Measurements from ENCODE around the gene NCK2. TPM values are rescaled to one million over a fixed set of nuclear protein-coding genes. Genes with fewer than 3 reads are reported as not detected.

NCK2 gene
- total RNA-seq, 1 experiment from 2014 or later = 21.6 TPM

GRCh38 chr2:105776560-105776928 lies 31.8 kb downstream of the NCK2 start:
- no peak for DNase-seq (ENCODE audit: low spot score)
- no TSS peak for BruUV-seq (replicated peaks)
- ChIA-PET CTCF (no interaction called here), POLR2A (ENCODE audit: low non-redundant PET) (no interaction called here)
- no peaks in the 10 kb centered on the region for H3K27me3 ChIP-seq (replicated peaks; ENCODE audit: insufficient read depth, low read depth, low read length, poor library complexity)
- TF ChIP-seq EZH2 (IDR thresholded peaks at IDR 0.05; ENCODE audit: borderline replicate concordance, low read depth, low read length, poor library complexity, severe bottlenecking) (no peak), CTCF (conservative IDR thresholded peaks at IDR 0.05; ENCODE audit: low read depth, low read length) (no peak)
- no peak overlapping the region for H3K4me3 ChIP-seq (ENCODE audit: low read depth, low read length, poor library complexity, severe bottlenecking)
- no peaks in the 10 kb centered on the region for H3K9me3 ChIP-seq (ENCODE audit: low read depth, low read length, poor library complexity, severe bottlenecking)
- no peaks in the 10 kb centered on the region for H3K4me1 ChIP-seq (ENCODE audit: insufficient read depth, low read length, poor library complexity, severe bottlenecking)
- H3K27ac ChIP-seq (ENCODE audit: low read depth, low read length, poor library complexity, severe bottlenecking) = no peak overlapping the region
- intact Hi-C loops (cut with micrococcal nuclease; ENCODE audit: unreplicated experiment) = no loop called here
- H3K36me3 ChIP-seq (ENCODE audit: insufficient read depth, low read length, poor library complexity, severe bottlenecking) = no peaks in the 10 kb centered on the region

GRCh38 chr2:105777031-105777482 lies 32.3 kb downstream of the NCK2 start:
- Histone ChIP-seq H3K4me1 (ENCODE audit: insufficient read depth, low read length, poor library complexity, severe bottlenecking) (no peaks in the 10 kb centered on the region), H3K4me3 (ENCODE audit: low read depth, low read length, poor library complexity, severe bottlenecking) (no peak overlapping the region), H3K36me3 (ENCODE audit: insufficient read depth, low read length, poor library complexity, severe bottlenecking) (no peaks in the 10 kb centered on the region), H3K27ac (ENCODE audit: low read depth, low read length, poor library complexity, severe bottlenecking) (no peak overlapping the region), H3K9me3 (ENCODE audit: low read depth, low read length, poor library complexity, severe bottlenecking) (no peaks in the 10 kb centered on the region), H3K27me3 (replicated peaks; ENCODE audit: insufficient read depth, low read depth, low read length, poor library complexity) (no peaks in the 10 kb centered on the region)
- POLR2A ChIA-PET (ENCODE audit: low non-redundant PET) = no interaction called here
- intact Hi-C loops (cut with micrococcal nuclease; ENCODE audit: unreplicated experiment) = no loop called here
- no TSS peak for BruUV-seq (replicated peaks)
- CTCF ChIA-PET = no interaction called here
- no peak for DNase-seq (ENCODE audit: low spot score)
- TF ChIP-seq CTCF (conservative IDR thresholded peaks at IDR 0.05; ENCODE audit: low read depth, low read length) = no peak
- TF ChIP-seq EZH2 (IDR thresholded peaks at IDR 0.05; ENCODE audit: borderline replicate concordance, low read depth, low read length, poor library complexity, severe bottlenecking) = no peak

GRCh38 chr2:105777506-105778055 lies 32.9 kb downstream of the NCK2 start:
- H3K4me1 ChIP-seq (ENCODE audit: insufficient read depth, low read length, poor library complexity, severe bottlenecking) = no peaks in the 10 kb centered on the region
- TF ChIP-seq CTCF (conservative IDR thresholded peaks at IDR 0.05; ENCODE audit: low read depth, low read length) = no peak
- TF ChIP-seq EZH2 (IDR thresholded peaks at IDR 0.05; ENCODE audit: borderline replicate concordance, low read depth, low read length, poor library complexity, severe bottlenecking) = no peak
- no peak overlapping the region for H3K4me3 ChIP-seq (ENCODE audit: low read depth, low read length, poor library complexity, severe bottlenecking)
- POLR2A ChIA-PET (ENCODE audit: low non-redundant PET) = no interaction called here
- CTCF ChIA-PET = no interaction called here
- intact Hi-C loops (cut with micrococcal nuclease; ENCODE audit: unreplicated experiment) = no loop called here
- H3K27me3 ChIP-seq (replicated peaks; ENCODE audit: insufficient read depth, low read depth, low read length, poor library complexity) = no peaks in the 10 kb centered on the region
- H3K9me3 ChIP-seq (ENCODE audit: low read depth, low read length, poor library complexity, severe bottlenecking) = no peaks in the 10 kb centered on the region
- no peak for DNase-seq (ENCODE audit: low spot score)
- no peaks in the 10 kb centered on the region for H3K36me3 ChIP-seq (ENCODE audit: insufficient read depth, low read length, poor library complexity, severe bottlenecking)
- no TSS peak for BruUV-seq (replicated peaks)
- H3K27ac ChIP-seq (ENCODE audit: low read depth, low read length, poor library complexity, severe bottlenecking) = no peak overlapping the region

Data from A673 (cell line).